ENCODE results near the gene KCNJ5. TPM values are rescaled to one million over a fixed set of nuclear protein-coding genes. Genes with fewer than 3 reads are reported as not detected.

Gene KCNJ5
- total RNA-seq, 1 donor from 2014 or later: not detected

DNA sequence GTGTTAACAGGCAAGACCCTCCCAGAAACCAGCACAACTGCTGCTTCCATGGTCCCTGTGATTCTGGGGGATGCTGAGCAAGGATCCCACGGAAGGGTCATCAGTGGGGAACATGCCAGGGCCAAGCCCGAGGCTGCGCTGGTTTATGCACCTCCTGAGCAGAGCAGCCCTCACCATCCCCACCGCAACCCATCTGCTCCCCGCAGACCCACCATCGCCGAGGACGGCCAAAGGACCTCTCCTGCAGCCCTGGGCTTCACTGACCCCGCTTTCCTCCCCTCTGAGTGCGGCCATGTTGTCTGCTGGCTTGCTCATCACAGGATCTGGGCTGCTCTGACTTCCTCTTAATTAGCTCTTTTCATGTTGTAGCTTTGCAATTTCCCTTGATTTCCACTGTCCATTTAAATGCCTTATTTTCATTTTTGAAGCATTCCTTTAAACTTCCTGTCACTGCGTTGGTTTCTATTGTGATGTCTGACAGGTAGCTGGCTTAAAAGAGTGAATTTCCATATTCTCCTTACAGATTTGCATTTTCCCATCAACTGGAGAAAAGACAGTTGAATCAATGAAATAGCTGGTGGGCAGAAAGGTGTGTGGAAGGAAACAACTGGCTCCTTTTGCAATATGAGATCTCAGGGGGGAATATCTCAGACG is 36.7 kb downstream of the KCNJ5 start:
- no peak for DNase-seq (ENCODE audit: low read depth)

DNA sequence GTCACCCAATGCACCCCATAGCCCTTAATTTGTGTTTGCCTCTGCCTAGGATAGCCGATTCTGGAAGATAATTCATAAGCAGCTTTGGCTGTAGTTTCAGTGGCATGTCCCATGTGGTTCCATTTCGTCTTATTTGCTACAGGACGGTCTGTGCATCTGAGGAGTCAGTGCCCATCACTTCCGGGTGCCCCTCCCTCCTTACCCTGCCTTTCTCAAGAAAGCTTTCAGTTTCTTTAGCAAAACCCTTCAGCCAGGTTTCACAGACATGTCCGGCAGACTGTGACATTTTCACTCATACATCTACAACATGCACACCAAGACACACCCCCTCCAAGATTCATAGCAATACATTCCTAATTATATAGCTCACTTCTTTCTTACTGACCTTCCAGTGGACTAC is 37.2 kb downstream of the KCNJ5 start:
- no peak for DNase-seq (ENCODE audit: low read depth)

DNA sequence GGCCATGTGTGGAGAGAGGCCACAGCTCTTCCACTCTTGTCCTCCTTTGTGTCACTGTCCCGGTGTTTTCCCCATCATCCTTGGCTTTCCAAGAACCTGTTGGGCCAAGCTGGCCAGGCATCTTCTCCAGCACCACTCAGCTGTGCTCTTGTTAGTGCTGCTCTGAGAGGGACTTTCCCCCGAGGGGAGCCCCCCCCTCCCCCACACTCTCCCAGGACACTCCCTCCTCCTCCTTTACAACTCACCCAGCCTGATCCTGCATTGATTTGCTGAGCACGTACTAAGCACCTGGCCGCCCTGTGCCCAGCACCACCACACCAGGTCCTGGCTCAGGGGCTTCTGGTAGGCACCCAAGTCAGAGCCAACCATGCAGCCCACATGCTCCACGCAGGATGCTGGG is 38.3 kb downstream of the KCNJ5 start:
- DNase-seq (ENCODE audit: low read depth): peak; percentile 17

DNA sequence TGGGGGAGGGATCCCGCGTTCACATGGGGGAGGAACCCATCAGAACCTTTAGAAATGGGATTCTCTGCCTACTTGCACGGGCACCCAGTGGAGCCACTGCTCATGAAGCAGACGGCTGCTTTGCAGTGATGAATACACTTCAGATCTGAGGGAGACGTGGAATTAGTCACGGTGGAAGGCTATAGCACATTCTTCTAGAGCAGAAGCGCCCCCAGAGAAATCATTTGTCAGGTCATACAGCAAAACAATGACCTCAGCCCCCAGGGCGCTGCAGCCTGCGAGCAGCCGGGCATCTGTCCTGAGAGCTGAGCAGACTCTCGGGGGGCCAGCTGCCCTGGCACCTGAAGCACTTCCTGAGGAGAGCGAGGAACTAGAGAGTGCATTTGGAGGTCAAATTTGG is 38.8 kb downstream of the KCNJ5 start:
- DNase-seq (ENCODE audit: low read depth): peak; percentile 43

DNA sequence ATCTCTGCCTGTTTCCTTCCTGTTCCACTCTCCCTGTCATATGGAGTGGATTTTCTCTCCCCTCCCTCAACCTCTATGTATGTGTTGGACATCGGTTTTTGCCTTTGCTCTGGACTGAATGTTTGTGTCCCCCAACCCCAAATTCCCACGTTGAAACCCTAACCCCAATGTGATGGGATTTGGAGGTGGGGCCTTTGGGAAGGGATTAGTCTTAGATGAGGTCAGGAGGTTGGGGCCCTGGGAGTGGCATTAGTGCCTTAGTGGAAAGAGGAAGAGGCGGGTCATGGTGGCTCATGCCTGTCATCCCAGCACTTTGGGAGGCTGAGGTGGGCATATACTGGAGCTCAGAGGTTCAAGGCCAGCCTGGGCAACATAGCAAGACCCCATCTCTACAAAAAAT is 39.9 kb downstream of the KCNJ5 start:
- peak; percentile 18 for DNase-seq (ENCODE audit: low read depth)

DNA sequence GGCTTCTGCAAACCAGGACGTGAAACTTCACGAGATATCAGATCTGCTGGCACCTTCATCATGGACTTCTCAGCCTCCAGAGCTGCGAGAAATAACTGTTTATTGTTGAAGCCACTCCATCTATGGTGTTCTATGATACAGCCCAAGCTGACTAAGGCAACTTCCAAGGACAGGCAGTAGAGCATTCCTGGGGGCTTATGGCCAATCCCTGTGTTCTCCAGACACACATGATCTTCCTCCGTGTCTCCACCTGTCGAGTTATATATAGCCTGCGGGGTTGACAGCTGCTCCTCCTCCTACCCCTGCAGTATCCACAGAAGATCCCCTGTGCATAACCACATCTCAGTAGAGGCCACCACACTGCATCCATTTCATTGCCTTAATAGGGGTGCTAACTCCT is 40.5 kb downstream of the KCNJ5 start:
- DNase-seq (ENCODE audit: low read depth): peak; percentile 98

DNA sequence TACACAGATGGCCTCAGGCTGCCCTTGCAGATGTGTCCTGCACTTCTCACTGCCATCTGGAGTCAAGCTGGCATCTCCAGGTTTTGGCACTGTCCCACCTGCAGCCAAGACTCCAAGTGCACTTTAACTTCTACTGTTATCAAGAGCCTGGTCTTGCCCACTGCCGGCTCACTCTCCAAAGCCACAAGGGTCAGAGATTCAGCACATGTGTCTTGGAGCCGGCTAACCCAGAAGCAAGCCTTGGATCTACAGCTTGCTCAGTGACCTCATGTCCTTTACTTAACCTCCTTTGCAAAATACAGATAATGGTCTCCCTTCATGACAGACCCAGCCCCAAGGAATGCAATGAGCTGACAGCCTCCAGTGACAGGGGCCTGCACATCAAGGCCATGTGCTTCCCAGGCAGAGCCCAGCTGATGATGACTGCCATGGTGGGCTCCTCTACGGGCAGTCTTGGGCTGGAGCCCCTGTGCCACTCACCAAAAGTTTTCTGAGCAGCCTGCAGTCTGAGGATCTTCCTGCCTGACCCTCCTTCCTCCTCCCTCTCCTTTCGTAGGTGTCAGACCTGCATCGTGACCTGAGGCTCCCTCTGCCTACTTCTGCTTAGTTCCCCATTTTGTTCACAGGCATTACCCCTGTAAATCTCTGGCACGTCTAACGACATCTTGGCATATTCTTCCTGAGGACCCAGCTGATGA is 42.5 kb downstream of the KCNJ5 start:
- DNase-seq (ENCODE audit: low read depth): peak; percentile 69

DNA sequence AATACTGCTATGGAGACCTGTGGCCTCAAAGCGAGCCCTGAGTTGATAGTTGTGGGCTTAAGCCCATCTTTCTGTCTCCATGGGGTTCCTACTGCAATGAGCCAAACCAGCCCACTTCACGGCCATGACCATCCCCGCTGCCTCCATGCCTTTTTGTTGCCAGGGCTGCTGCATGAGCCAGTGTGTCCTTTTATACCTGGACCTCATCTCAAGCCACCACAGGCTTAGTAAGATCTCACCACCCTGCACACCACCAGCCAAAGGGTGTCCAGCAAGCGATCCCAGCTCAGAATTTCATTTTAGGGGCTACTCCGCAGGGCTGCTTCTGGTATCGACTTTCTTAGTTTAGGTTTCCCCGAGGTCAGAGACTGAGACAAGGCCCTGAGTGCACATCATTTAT is 43.2 kb downstream of the KCNJ5 start:
- DNase-seq (ENCODE audit: low read depth): no peak

DNA sequence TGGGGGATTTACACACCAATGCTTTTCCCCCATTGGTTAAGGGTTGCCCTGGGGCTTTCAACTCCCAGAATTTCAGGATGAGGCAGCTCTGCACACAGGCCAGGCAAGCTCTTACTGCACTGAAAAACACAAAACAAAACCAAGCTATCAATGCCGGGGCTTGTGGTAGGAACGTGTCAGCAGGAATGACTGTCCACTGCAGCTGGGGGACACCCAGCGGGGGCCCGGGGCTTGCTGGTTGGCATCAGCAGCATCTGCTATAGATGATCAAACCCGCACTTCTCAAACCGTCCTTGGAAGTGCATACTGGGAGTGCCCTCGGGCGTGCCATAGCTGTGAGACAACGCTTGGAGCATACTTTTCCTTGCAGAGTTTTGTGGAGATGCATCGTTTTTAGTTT is 43.8 kb downstream of the KCNJ5 start:
- DNase-seq (ENCODE audit: low read depth): no peak

DNA sequence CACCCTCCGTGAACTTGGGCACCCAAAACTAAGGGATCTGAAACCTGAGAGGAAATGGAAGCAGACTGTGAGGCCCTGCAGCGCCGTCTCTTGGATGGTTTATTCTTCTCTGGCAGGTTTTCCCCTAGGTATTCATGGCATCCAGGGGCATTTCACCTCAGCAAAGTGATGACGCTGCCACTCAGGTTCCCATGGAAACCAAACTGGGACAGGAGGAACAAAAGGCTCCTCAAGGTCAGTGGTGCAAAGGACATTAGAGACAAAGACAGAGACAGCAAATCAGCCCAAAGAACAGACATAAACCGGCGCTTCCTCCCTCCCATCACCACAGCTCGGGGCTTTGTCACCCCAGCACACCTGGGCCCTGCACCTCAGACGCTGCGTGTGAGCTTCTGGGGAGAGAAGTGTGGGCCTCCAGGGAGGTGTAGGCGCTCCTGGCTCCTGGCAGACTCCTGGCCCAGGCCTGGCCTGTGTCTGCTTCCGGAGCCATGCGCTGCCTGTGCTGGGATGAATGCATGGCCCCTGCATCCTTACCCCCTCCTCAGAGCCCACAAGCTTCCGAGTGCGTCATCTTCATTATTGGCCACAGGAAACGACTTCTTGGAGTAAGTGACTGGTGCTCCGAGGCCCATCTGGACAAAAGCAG is 45.6 kb downstream of the KCNJ5 start:
- no peak for DNase-seq (ENCODE audit: low read depth)

DNA sequence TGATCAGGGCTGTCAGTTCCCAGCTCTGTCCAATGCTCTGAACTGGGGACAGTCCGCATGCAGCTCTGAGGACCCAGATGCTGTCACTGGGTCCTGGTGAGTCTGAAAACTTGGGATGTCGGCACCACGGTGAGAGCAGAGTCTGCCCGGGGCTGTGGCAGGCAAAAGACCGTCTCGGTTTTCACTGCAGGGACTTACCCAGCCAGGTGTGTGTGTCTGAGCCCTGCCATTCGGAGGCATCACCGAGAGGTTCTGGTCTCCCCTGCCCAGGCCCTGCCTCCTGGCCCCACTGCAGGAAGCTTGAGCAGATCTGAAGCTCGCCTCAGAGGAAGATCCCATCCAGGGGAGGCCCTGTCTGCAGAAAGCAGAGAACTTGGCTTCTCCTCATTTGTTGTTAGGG is 46.3 kb downstream of the KCNJ5 start:
- DNase-seq (ENCODE audit: low read depth): no peak

DNA sequence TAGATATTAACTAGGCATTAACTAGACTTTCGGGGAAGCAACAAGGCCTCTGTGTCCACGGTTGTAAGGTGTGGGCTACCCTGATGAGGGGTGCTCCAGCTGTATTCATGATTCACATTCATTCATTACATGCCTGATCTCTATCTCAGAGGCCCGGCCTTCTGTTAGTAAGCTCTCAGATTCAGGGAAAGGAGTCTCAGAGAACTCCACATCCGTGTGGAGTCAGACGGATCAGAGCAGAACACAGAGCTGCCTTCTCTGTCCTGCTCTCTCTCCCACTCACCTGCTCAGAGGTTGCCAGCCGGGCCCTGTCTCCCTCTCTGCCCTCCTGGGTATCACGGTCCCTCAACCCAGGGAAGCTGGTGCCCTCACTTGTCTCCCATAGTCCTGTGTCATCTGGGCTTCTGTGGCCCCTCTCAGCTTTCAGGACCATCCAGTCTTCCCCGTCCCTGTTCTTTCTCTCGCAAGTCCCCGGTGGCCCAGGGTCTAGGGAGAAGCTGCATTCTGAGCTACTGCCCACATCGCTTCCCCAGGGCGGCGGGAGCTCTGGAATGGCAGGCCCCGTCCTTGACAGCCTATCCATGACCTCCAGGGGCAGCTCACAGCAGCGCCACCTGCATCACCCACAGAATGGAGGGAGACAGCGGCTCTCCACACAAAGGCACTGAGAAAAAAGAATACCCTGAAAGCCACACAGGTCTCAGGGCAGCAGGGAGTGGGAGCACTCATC is 47.2 kb downstream of the KCNJ5 start:
- DNase-seq (ENCODE audit: low read depth): no peak

DNA sequence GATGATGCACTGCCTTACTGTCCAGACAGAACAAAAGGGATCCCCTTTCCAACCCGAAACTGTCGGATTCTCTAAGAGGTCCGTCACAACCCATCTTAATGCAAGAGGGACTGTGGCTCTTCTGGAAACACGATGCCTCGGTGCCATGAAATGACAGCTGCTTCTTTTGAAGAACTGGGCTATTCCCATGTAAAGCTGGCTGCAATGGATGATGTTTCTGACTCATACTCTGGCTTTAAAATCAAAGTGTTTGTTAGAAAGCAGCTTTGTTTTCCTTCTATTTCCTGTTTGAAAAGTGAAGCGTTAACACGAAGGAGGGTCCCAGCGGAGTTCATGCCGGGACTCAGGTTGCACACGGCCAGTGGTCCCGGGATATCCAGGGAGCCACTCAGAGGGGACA is 48.4 kb downstream of the KCNJ5 start:
- DNase-seq (ENCODE audit: low read depth): peak; percentile 80

DNA sequence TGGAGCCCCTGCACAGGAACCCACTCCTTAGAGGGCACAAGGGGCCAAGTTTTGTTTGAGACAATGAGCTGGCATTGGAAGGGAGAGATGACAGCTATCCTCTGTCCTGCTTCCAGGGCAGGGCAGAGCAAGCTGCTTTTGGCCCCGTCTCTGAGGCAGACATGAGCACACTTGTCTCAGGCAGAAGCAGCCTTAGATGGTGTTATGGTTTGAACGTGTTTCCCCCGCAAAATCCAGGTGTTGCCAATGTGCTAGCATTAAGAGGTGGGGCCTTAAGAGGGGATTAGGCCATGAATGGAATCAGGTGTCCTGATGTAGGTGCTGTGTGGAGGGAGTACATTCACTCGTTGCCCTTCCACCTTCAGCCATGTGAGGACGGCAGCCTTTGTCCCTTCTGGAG is 49.0 kb downstream of the KCNJ5 start:
- no peak for DNase-seq (ENCODE audit: low read depth)

DNA sequence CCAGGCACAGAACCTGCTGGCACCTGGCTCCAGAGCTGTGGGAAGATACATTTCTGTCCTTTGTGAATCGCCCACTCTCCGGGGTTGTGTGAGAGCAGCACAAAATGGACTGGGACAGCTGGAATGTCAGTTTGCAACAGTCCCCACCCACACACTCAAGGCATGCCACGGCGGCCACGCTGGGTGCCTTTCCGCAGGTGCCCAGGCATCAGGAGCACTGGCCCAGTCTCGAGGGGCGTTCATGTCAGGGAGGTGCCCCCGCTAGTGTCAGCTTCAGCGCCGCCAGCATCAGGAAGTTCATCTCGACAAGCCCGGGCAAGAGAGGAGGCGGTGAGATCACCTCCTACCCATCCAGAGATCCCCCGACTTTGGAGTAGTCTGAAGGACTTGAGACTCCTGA is 49.4 kb downstream of the KCNJ5 start:
- DNase-seq (ENCODE audit: low read depth): peak; percentile 20

DNA sequence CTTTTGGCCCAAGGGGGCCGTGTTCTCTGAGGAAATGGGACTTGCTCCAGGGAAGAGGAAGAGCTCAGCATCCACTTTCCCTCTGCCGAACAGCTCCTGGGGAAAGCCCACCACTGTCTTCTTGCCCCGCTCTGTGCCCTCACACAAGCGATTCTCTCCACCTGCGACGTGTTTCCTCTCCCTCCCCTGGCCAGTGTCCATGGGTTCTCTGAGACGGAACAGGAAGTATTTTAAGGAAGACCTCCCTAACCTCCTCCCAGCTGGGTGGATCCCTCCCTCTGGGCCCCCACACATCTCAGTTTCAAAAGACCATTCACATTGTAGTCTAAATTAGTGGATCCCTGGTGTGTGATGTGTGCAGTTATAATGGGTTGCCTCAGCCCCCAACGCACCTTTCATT is 50.0 kb downstream of the KCNJ5 start:
- DNase-seq (ENCODE audit: low read depth): no peak

DNA sequence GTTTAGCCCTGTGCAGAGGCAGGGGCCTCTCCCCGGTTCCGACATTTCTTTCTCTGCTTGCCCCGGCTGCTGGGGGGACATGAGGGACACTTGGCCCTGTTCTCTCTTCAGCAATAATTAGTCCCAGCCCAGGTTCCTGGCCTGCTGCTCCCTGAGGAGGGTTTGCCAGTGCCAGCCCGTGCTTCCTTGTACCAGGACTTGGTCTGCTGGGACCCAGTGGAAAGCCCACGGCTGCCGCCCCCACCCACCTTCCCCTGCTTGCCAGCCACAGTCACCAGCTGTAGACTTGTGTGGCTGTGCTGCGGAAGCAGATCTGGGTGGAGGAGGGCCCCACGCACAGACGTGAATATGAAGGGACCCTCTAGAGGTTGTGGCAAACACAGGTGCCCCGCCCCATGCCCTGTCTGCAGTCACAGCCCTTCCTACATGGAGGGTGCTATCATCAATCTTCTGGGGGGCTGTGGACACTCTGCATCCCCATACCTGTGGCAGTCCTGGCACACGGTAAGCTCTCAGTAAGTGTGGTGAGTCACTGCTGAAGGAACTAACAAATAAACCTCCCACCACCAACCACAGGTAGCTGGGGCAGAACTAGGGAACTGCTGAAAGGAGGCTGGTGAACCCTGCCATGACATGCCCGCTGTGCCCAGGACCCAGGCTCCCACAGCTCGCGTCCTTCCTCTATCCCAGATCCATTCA is 50.6 kb downstream of the KCNJ5 start:
- DNase-seq (ENCODE audit: low read depth): no peak

DNA sequence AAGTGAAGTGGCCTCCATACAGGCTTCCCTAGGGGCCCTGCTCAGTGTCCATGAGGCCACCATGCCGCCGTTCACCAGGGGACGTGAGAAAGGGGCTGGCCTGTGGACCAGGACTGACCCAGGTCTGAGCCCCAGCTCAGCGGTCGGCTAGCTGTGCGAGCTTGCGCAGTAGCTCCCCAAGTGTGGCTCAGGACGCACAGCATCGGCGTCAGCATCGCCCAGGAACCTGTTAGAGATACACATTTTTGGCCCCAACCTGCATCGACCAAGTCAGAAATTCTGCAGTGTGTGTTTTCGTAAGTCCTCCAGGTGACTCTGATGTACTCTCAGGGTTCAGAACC is 51.1 kb downstream of the KCNJ5 start:
- no peak for DNase-seq (ENCODE audit: low read depth)

DNA sequence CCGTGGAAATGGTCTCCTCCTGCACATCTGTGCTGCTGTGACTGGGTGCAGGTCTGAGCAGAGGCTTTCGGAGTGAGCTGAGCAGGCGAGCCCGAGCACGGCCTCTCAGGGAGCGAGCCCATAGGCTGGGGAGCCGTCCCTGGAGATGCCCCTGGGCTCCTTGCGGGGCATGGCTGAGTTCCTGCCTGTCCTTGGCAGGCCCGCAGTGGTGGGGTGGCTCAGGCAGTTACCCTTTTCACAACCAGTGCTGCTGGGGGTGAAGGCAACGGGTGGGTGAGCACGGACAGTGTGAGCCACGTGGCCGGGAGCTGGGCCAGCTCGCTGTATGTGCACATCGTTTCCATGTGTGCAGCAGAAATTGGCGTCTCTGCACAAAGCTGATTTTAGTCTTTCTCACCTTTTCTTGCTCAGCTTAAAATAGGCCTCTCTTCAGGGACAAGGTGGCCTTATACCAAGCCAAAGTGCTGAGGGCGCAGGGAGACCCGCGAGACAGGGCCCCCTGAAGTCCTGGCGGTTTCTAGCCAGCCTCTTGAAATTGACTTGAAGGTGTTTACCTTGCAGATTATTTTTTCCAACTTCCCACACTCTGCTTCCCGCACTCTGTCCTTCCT is 51.8 kb downstream of the KCNJ5 start, which contains the start of gene TP53AIP1:
TP53AIP1 (minus strand) TSS at position 55 of the 611 bp plus-strand sequence. CDS start 5,053 bp downstream, outside the sequence.
- DNase-seq (ENCODE audit: low read depth): no peak

DNA sequence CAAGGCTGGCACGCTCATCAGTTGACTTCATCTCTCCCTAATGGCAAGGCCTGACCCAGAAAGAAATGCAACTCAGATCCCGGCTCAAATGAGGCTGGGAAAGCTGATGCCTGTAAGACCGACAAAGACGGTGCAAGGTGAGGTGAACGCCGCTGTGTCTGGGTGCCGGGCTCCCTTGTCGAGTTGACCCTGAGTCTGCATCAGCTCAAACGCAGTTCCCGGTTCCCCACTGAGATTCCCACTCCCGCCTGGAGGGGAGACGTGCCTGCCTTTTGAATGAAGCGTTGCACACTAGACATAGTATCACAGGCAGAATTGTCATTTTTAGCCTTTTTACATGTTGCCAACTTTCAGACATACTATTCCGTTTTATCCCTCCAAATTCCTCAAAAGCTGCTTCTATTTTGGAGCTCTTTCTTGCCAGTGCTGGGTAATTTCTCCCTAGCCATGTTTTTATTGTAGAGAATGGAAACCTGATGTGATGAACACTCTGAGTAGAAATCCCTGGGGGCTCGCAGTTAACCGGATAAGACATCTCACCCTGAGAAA is 52.3 kb downstream of the KCNJ5 start:
- no peak for DNase-seq (ENCODE audit: low read depth)

DNA sequence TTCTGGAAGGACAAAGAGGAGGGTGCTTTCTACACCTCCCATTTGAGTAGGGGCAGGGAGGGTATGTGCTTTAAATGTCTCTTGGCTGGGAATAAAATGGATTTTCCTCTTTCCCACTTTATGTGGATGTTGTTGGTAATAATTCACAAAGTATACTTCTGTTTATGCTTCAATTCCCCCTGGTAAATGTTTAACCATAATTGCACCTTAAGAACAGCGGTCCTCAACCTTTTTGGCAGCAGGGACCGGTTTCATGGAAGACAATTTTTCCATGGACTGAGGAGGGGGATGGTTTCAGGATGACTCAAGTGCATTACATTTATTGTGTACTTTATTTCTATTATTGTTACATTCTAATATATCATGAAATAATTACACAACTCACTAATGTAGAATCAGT is 55.5 kb downstream of the KCNJ5 start:
- DNase-seq (ENCODE audit: low read depth): no peak

All from myocyte (in vitro differentiated cells).